ENCODE results near the gene PLAC1.

DNA sequence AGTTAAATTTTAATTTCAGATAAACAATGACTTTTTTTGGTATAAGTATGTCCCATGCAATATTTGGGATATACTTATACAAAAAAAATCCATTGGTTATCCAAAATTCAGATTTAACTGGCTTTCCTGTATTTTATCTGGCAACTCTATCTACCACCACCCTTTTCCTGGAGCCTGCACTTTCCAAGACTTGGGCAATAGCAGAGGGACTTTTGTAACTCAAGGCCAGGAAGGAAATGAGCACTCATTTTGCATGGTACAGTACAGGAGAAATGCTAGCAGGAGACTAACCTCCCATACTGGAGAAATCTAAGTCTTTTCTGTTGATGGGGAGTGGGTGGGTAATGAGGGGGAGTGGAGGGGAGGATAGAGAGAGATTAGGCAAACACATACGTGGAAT lies 37.7 kb upstream of the PLAC1 start:
- no peak for TF ChIP-seq CTCF (IDR thresholded peaks at IDR 0.05)
- TF ChIP-seq POLR2A (IDR thresholded peaks at IDR 0.05) = no peak
